ENCODE data around the gene C8G. TPM values are rescaled to one million over a fixed set of nuclear protein-coding genes. Genes with fewer than 3 reads are reported as not detected.
A peak's percentile ranks its signal among the peaks of the same experiment; 100 is the strongest.

C8G gene
- total RNA-seq (under 1 TPM in 1 of 2 experiments, not detected in 1; 0.96 TPM), polyA plus RNA-seq (not detected)

- Histone ChIP-seq H3K36me3 (ENCODE audit: insufficient read depth, low read length) (peaks cover 15% of the 10 kb centered on the region), H3K4me1 (ENCODE audit: insufficient read depth, low read length) (peaks cover 11% of the 10 kb centered on the region), H3K27ac (ENCODE audit: low read depth, low read length) (peak within 1 kb of the TSS; percentile 65), H3K9me3 (ENCODE audit: low read length) (no peaks in the 10 kb centered on the region), H3K27me3 (ENCODE audit: insufficient read depth, low read length, poor library complexity, severe bottlenecking) (no peaks in the 10 kb centered on the region), H3K4me3 (ENCODE audit: low read length) (peak within 1 kb of the TSS; percentile 51)
- H3K4me3 Mint-ChIP-seq: peak within 1 kb of the TSS; percentile 77 to 89 (median 84)
- peak within 1 kb of the TSS in 7 of 8 donors; percentile 26 to 96 (median 77) for H3K27ac Mint-ChIP-seq
- CTCF ChIA-PET: interaction anchor here (0.9 to 8.7 kb wide), 15 partner anchors 14 to 157 kb away, joined by 3 to 159 read pairs (median 4); partner anchors contain the start of genes CLIC3, FUT7, PAXX and PTGDS
- H3K27me3 Mint-ChIP-seq: no peaks in the 10 kb centered on the region
- peaks cover 0 to 35% (median 0%) of the 10 kb centered on the region in 3 donors for H3K36me3 Mint-ChIP-seq
- H3K9me3 Mint-ChIP-seq: no peaks in the 10 kb centered on the region
- POLR2A ChIA-PET: interaction anchor here (0.6 to 1.9 kb wide), 9 partner anchors 42 to 646 kb away, joined by 3 to 7 read pairs (median 3); partner anchors contain the start of genes PAXX, TRAF2 and ZMYND19
- H3K4me1 Mint-ChIP-seq: peaks cover 4 to 32% (median 9%) of the 10 kb centered on the region in 3 donors
- DNase-seq: peak; percentile 92 to 96 (median 94)
These were observed at the start of gene C8G, which contains the start of gene FBXW5 for GRCh38 chr9:136944519-136945332. C8G (plus strand) TSS chr9:136945243; CDS start chr9:136945321, 78 bp downstream. FBXW5 (minus strand) TSS chr9:136944738; CDS start chr9:136944083, 655 bp downstream.

- Mint-ChIP-seq H3K27me3 (no peaks in the 10 kb centered on the region), H3K36me3 (peaks cover 0 to 46% (median 2%) of the 10 kb centered on the region in 3 donors), H3K27ac (peak overlapping the region in 3 of 8 donors; percentile 23 to 91 (median 29)), H3K4me1 (peaks cover 12 to 46% (median 21%) of the 10 kb centered on the region in 3 donors), H3K4me3 (no peak overlapping the region), H3K9me3 (no peaks in the 10 kb centered on the region)
- Histone ChIP-seq H3K36me3 (ENCODE audit: insufficient read depth, low read length) (peaks cover 9% of the 10 kb centered on the region), H3K4me3 (ENCODE audit: low read length) (no peak overlapping the region), H3K4me1 (ENCODE audit: insufficient read depth, low read length) (no peaks in the 10 kb centered on the region), H3K9me3 (ENCODE audit: low read length) (no peaks in the 10 kb centered on the region), H3K27ac (ENCODE audit: low read depth, low read length) (no peak overlapping the region), H3K27me3 (ENCODE audit: insufficient read depth, low read length, poor library complexity, severe bottlenecking) (no peaks in the 10 kb centered on the region)
- POLR2A ChIA-PET: no interaction called here
- no peak for DNase-seq
- CTCF ChIA-PET: interaction anchor here (0.7 to 1.1 kb wide), 3 partner anchors 8 to 139 kb away, joined by 3 to 4 read pairs (median 3); partner anchors contain the start of gene AJM1
These were observed 49.0 kb upstream of the C8G start for GRCh38 chr9:136896027-136896426.

GRCh38 chr9:136898483-136899100 lies 46.5 kb upstream of the C8G start:
- Mint-ChIP-seq H3K9me3 (no peaks in the 10 kb centered on the region), H3K27me3 (no peaks in the 10 kb centered on the region), H3K36me3 (peaks cover 0 to 46% (median 2%) of the 10 kb centered on the region in 3 donors), H3K4me1 (peaks cover 38 to 55% (median 39%) of the 10 kb centered on the region in 3 donors), H3K4me3 (no peak overlapping the region), H3K27ac (peak overlapping the region in 5 of 8 donors; percentile 17 to 87 (median 48))
- Histone ChIP-seq H3K27me3 (ENCODE audit: insufficient read depth, low read length, poor library complexity, severe bottlenecking) (no peaks in the 10 kb centered on the region), H3K4me1 (ENCODE audit: insufficient read depth, low read length) (peaks cover 24% of the 10 kb centered on the region), H3K9me3 (ENCODE audit: low read length) (no peaks in the 10 kb centered on the region), H3K4me3 (ENCODE audit: low read length) (no peak overlapping the region), H3K36me3 (ENCODE audit: insufficient read depth, low read length) (peaks cover 16% of the 10 kb centered on the region), H3K27ac (ENCODE audit: low read depth, low read length) (no peak overlapping the region)
- ChIA-PET POLR2A (no interaction called here), CTCF (interaction anchor here (0.7 to 1.3 kb wide), 3 partner anchors 10 to 56 kb away, joined by 3 read pairs; no protein-coding TSS in a partner anchor)
- no peak for DNase-seq

GRCh38 chr9:136899196-136899595 lies 45.8 kb upstream of the C8G start:
- Histone ChIP-seq H3K4me3 (ENCODE audit: low read length) (no peak overlapping the region), H3K36me3 (ENCODE audit: insufficient read depth, low read length) (peaks cover 16% of the 10 kb centered on the region), H3K9me3 (ENCODE audit: low read length) (no peaks in the 10 kb centered on the region), H3K27me3 (ENCODE audit: insufficient read depth, low read length, poor library complexity, severe bottlenecking) (no peaks in the 10 kb centered on the region), H3K27ac (ENCODE audit: low read depth, low read length) (no peak overlapping the region), H3K4me1 (ENCODE audit: insufficient read depth, low read length) (peaks cover 30% of the 10 kb centered on the region)
- Mint-ChIP-seq H3K4me3 (no peak overlapping the region), H3K36me3 (peaks cover 0 to 44% (median 2%) of the 10 kb centered on the region in 3 donors), H3K4me1 (peaks cover 38 to 57% (median 41%) of the 10 kb centered on the region in 3 donors), H3K27ac (peak overlapping the region in 6 of 8 donors; percentile 50 to 99 (median 74)), H3K9me3 (no peaks in the 10 kb centered on the region), H3K27me3 (no peaks in the 10 kb centered on the region)
- POLR2A ChIA-PET: no interaction called here
- CTCF ChIA-PET: interaction anchor here (1.3 kb wide), 1 partner anchor 51 kb away, joined by 3 read pairs; no protein-coding TSS in a partner anchor
- no peak for DNase-seq

- POLR2A ChIA-PET: no interaction called here
- Mint-ChIP-seq H3K9me3 (no peaks in the 10 kb centered on the region), H3K36me3 (peaks cover 0 to 40% (median 2%) of the 10 kb centered on the region in 3 donors), H3K27me3 (no peaks in the 10 kb centered on the region), H3K4me3 (peak overlapping the region in 2 of 7 donors; percentile 8 to 33), H3K27ac (peak overlapping the region; percentile 34 to 99 (median 96)), H3K4me1 (peaks cover 31 to 57% (median 38%) of the 10 kb centered on the region in 3 donors)
- Histone ChIP-seq H3K36me3 (ENCODE audit: insufficient read depth, low read length) (peaks cover 16% of the 10 kb centered on the region), H3K4me3 (ENCODE audit: low read length) (no peak overlapping the region), H3K4me1 (ENCODE audit: insufficient read depth, low read length) (peaks cover 34% of the 10 kb centered on the region), H3K9me3 (ENCODE audit: low read length) (no peaks in the 10 kb centered on the region), H3K27me3 (ENCODE audit: insufficient read depth, low read length, poor library complexity, severe bottlenecking) (no peaks in the 10 kb centered on the region), H3K27ac (ENCODE audit: low read depth, low read length) (no peak overlapping the region)
- CTCF ChIA-PET: no interaction called here
- DNase-seq: no peak
These were observed 44.5 kb upstream of the C8G start for GRCh38 chr9:136900556-136900955.

- peak overlapping the region in 6 of 7 donors; percentile 39 to 88 (median 74) for H3K4me3 Mint-ChIP-seq
- no peak overlapping the region for H3K4me3 ChIP-seq (ENCODE audit: low read length)
- no peaks in the 10 kb centered on the region for H3K9me3 Mint-ChIP-seq
- DNase-seq: no peak
- H3K27ac ChIP-seq (ENCODE audit: low read depth, low read length): no peak overlapping the region
- peaks cover 34% of the 10 kb centered on the region for H3K4me1 ChIP-seq (ENCODE audit: insufficient read depth, low read length)
- H3K9me3 ChIP-seq (ENCODE audit: low read length): no peaks in the 10 kb centered on the region
- CTCF ChIA-PET: interaction anchor here (0.6 to 1.9 kb wide), 3 partner anchors 11 to 128 kb away, joined by 3 to 6 read pairs (median 4); no protein-coding TSS in a partner anchor
- POLR2A ChIA-PET: interaction anchor here (0.6 kb wide), 1 partner anchor 23 kb away, joined by 4 read pairs; no protein-coding TSS in a partner anchor
- no peaks in the 10 kb centered on the region for H3K27me3 Mint-ChIP-seq
- H3K36me3 ChIP-seq (ENCODE audit: insufficient read depth, low read length): peaks cover 16% of the 10 kb centered on the region
- H3K27me3 ChIP-seq (ENCODE audit: insufficient read depth, low read length, poor library complexity, severe bottlenecking): no peaks in the 10 kb centered on the region
- H3K36me3 Mint-ChIP-seq: peaks cover 0 to 42% (median 2%) of the 10 kb centered on the region in 3 donors
- peak overlapping the region; percentile 91 to 99 (median 97) for H3K27ac Mint-ChIP-seq
- H3K4me1 Mint-ChIP-seq: peaks cover 31 to 57% (median 38%) of the 10 kb centered on the region in 3 donors
These were observed 44.0 kb upstream of the C8G start for GRCh38 chr9:136900988-136901515.

- Mint-ChIP-seq H3K27me3 (no peaks in the 10 kb centered on the region), H3K36me3 (peaks cover 0 to 46% (median 2%) of the 10 kb centered on the region in 3 donors), H3K9me3 (no peaks in the 10 kb centered on the region), H3K4me1 (peaks cover 32 to 56% (median 38%) of the 10 kb centered on the region in 3 donors), H3K27ac (peak overlapping the region; percentile 91 to 99 (median 97)), H3K4me3 (peak overlapping the region; percentile 39 to 88 (median 75))
- ChIA-PET POLR2A (interaction anchor here (0.5 to 1.5 kb wide), 4 partner anchors 15 to 43 kb away, joined by 3 to 10 read pairs (median 4); partner anchors contain the start of genes FBXW5 and TRAF2), CTCF (interaction anchor here (0.6 to 1.9 kb wide), 6 partner anchors 10 to 133 kb away, joined by 3 to 6 read pairs (median 4); partner anchors contain the start of genes AJM1 and TRAF2)
- Histone ChIP-seq H3K27me3 (ENCODE audit: insufficient read depth, low read length, poor library complexity, severe bottlenecking) (no peaks in the 10 kb centered on the region), H3K4me1 (ENCODE audit: insufficient read depth, low read length) (peaks cover 34% of the 10 kb centered on the region), H3K4me3 (ENCODE audit: low read length) (peak overlapping the region; percentile 59), H3K36me3 (ENCODE audit: insufficient read depth, low read length) (peaks cover 16% of the 10 kb centered on the region), H3K9me3 (ENCODE audit: low read length) (no peaks in the 10 kb centered on the region), H3K27ac (ENCODE audit: low read depth, low read length) (peak overlapping the region; percentile 77)
- peak; percentile 33 to 79 (median 49) for DNase-seq
These were observed 43.4 kb upstream of the C8G start for GRCh38 chr9:136901516-136902258.
